ENCODE data around the gene GABARAPL2. TPM values are rescaled to one million over a fixed set of nuclear protein-coding genes. Genes with fewer than 3 reads are reported as not detected.
A peak's percentile ranks its signal among the peaks of the same experiment; 100 is the strongest.

Gene GABARAPL2
- total RNA-seq, 2 donors from 2014 or later, result 35.9 to 66.2 TPM

GRCh38 chr16:75567911-75568310 lies 1.7 kb downstream of the GABARAPL2 start:
- intact Hi-C loops (cut with DNase I), result no loop called here
- no peaks in the 10 kb centered on the region for H3K36me3 ChIP-seq (replicated peaks in 1 of 2; ENCODE audit: insufficient read depth in 1 of 2, low read depth in 2 of 2)
- H3K9me3 ChIP-seq, result no peaks in the 10 kb centered on the region

DNA sequence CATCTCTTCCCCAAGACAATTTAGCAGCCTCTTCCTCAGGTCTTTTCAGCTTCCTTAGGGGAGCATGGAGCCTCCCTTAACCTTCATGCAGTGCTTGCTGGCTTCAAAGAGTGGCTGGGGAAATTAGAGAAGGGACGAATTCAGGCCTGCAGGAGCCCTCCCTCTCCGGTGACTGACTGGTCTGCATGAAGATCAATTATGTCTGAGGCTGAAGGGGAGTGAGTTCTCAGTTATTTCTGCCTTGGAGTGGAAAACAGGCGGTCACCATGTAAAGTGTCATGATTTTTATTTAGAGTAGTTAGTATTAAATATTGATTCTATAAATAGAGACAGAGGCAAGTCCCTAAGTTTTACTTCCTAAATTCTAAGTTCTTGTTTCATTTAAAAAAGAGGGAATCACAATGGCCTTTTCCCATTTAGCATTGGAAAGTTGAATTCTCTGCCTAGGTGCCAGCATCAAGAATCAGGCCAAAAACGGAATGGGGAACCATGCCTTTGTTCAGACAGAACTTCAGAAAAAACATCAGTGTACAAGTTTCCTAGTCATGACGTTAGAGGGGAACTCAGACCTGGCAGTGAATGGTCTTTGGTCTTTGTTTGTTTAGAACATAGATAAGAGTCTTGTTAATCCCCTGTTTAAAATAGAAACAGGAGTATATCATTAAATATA lies 4.4 kb downstream of the GABARAPL2 start:
- H3K4me1 ChIP-seq, result peaks cover 26% of the 10 kb centered on the region

More at GRCh38 chr16:75567911-75568310, 1.7 kb downstream of the GABARAPL2 start:
- H3K4me1 ChIP-seq, result peaks cover 34% of the 10 kb centered on the region
- H3K4me3 ChIP-seq, result no peak overlapping the region
- ATAC-seq, result no peak
- WGBS, 2 donors, result 67 to 68% methylated on average over 4 of the region's 4 CpGs
- no peak for TF ChIP-seq POLR2A (IDR thresholded peaks at IDR 0.05)
- no peak for TF ChIP-seq CTCF (IDR thresholded peaks at IDR 0.05)
- no peaks in the 10 kb centered on the region for H3K27me3 ChIP-seq
- DNase-seq, result no peak
- H3K27ac ChIP-seq, result no peak overlapping the region

GRCh38 chr16:75572864-75573542 lies 6.8 kb downstream of the GABARAPL2 start:
- ATAC-seq (no peak), DNase-seq (no peak)
- Histone ChIP-seq H3K27me3 (no peaks in the 10 kb centered on the region), H3K36me3 (replicated peaks in 1 of 2; ENCODE audit: insufficient read depth in 1 of 2, low read depth in 2 of 2) (peaks cover 0 to 11% of the 10 kb centered on the region in 2 donors), H3K27ac (no peak overlapping the region), H3K4me1 (peaks cover 10% of the 10 kb centered on the region), H3K9me3 (no peaks in the 10 kb centered on the region), H3K4me3 (no peak overlapping the region)
- 74 to 79% methylated on average over 3 of the region's 3 CpGs for WGBS, 2 donors
- intact Hi-C loops (cut with DNase I), result loop anchor here (5.0 kb wide), 1 partner anchor 44 kb away; no protein-coding TSS in a partner anchor
- TF ChIP-seq CTCF (IDR thresholded peaks at IDR 0.05), result no peak
- TF ChIP-seq POLR2A (IDR thresholded peaks at IDR 0.05), result no peak

More for the DNA sequence above, 4.4 kb downstream of the GABARAPL2 start:
- TF ChIP-seq POLR2A (IDR thresholded peaks at IDR 0.05) (no peak), CTCF (IDR thresholded peaks at IDR 0.05) (no peak)
- H3K9me3 ChIP-seq, result no peaks in the 10 kb centered on the region
- ATAC-seq, result no peak
- H3K27ac ChIP-seq, result peak overlapping the region in 1 of 4 donors; percentile 28
- no peaks in the 10 kb centered on the region for H3K27me3 ChIP-seq
- no peak overlapping the region for H3K4me3 ChIP-seq
- intact Hi-C loops (cut with DNase I), result loop anchor here (5.0 kb wide), 1 partner anchor 47 kb away; no protein-coding TSS in a partner anchor
- 52 to 55% methylated on average over 5 of the region's 5 CpGs for WGBS, 2 donors
- peaks cover 0 to 3% of the 10 kb centered on the region in 2 donors for H3K36me3 ChIP-seq (replicated peaks in 1 of 2; ENCODE audit: insufficient read depth in 1 of 2, low read depth in 2 of 2)
- DNase-seq, result no peak

- no peak overlapping the region for H3K4me3 ChIP-seq
- WGBS, 2 donors, result 86 to 90% methylated on average over 5 of the region's 5 CpGs
- H3K27ac ChIP-seq, result no peak overlapping the region
- intact Hi-C loops (cut with DNase I), result loop anchor here (5.0 kb wide), 1 partner anchor 43 kb away; no protein-coding TSS in a partner anchor
- no peak for TF ChIP-seq POLR2A (IDR thresholded peaks at IDR 0.05)
- TF ChIP-seq CTCF (IDR thresholded peaks at IDR 0.05), result no peak
- H3K36me3 ChIP-seq (replicated peaks in 1 of 2; ENCODE audit: insufficient read depth in 1 of 2, low read depth in 2 of 2), result peaks cover 0 to 13% of the 10 kb centered on the region in 2 donors
- ATAC-seq (no peak), DNase-seq (no peak)
- no peaks in the 10 kb centered on the region for H3K27me3 ChIP-seq
- H3K9me3 ChIP-seq, result no peaks in the 10 kb centered on the region
- peaks cover 4% of the 10 kb centered on the region for H3K4me1 ChIP-seq
These were observed 7.8 kb downstream of the GABARAPL2 start for GRCh38 chr16:75573955-75574354.

Data from body of pancreas (tissue), 4 donors.